Activated B cell treated with CpG ODN at 0.5 μM for 24 hours (primary cell): ENCODE results near the gene XPNPEP1. TPM values are rescaled to one million over a fixed set of nuclear protein-coding genes. Genes with fewer than 3 reads are reported as not detected.
A peak's percentile ranks its signal among the peaks of the same experiment; 100 is the strongest.

Experiments
- ATAC-seq: fragments of 200-7000 bp; cut with Tn5 transposase; one replicate; pipeline ENCODE4 v1.10.0; 2021; ENCODE audit warnings: low read depth, mild to moderate bottlenecking, moderate library complexity
- CTCF ChIA-PET: fragments of 350-600 bp; sonication (Branson Sonifier 250); formaldehyde crosslinking; loops from one replicate; lab custom pipeline; 2021; ENCODE audit warnings: antibody characterized with exemption; lab: Charles Lee
- POLR2A ChIA-PET: fragments of 350-600 bp; sonication (Branson Sonifier 250); formaldehyde crosslinking; loops from one replicate; lab custom pipeline; 2021; ENCODE audit warnings: antibody characterized with exemption; lab: Charles Lee
- DNase-seq: peaks from one replicate; pipeline ENCODE4 v3.0.0; 2022
- H3K27ac Mint-ChIP-seq: one replicate; pipeline ENCODE4 v1.8.0; 2020; ENCODE audit warnings: mixed read lengths
- H3K27me3 Mint-ChIP-seq: one replicate; pipeline ENCODE4 v1.8.0; 2021; ENCODE audit warnings: mixed read lengths
- H3K36me3 Mint-ChIP-seq: one replicate; pipeline ENCODE4 v1.8.0; 2021; ENCODE audit warnings: low read depth, mixed read lengths
- H3K4me1 Mint-ChIP-seq: one replicate; pipeline ENCODE4 v1.8.0; 2021; ENCODE audit warnings: mixed read lengths
- H3K4me3 Mint-ChIP-seq: one replicate; pipeline ENCODE4 v1.8.0; 2020; ENCODE audit warnings: mild to moderate bottlenecking, mixed read lengths
- H3K9me3 Mint-ChIP-seq: one replicate; pipeline ENCODE4 v1.8.0; 2020; ENCODE audit warnings: mixed read lengths
- intact Hi-C: fragments of 100-400 bp; cut with micrococcal nuclease; formaldehyde crosslinking; loops from one replicate; pipeline ENCODE4 v1.15.1; 2024
- total RNA-seq: library from RNA; stranded (reverse); gene quantifications from 2 replicates; pipeline ENCODE4 v1.2.3, GENCODE V29; 2022
- TF ChIP-seq, protein P1 (sequence below): fragments of 200-600 bp; IDR thresholded peaks from one replicate; pipeline ENCODE4 v1.8.0; 2022; ENCODE audit warnings: antibody characterized with exemption, mild to moderate bottlenecking

Gene XPNPEP1
- total RNA-seq, 1 donor from 2014 or later, result 70.6 TPM

DNA sequence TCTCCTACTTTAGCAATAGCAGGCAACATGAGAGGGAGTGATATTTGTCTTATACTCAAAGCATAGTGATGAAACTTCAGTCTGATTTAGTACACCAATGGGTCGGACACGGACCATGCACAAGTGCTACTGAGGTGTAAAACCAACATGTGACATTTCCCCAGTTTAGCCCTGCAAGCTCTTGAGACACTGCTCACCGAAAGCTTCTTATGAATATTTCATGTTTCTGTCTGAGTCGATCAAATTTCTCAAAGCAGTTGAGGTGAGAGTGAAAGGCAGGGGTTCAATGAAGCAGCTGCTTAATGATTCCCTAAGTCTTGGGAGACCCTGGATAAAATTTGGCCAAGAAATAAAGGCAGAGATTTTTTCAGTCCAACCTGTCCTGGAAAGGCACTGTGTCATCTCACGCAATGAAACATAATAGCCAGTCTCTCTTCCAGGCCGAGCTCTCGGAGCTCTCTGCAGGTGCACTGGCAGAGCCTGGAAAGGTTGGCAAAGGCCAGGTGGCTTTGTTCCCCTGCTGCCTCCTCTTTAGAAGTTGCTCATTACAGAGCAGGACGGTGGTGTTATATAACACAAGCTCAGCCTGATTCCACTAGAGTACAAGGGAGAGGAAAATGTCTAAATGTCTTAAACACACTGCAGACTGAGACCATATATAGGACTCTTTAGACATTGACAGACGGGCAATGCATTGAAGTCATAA, 33.9 kb upstream of the XPNPEP1 start:
- Mint-ChIP-seq H3K36me3 (no peaks in the 10 kb centered on the region), H3K27me3 (no peaks in the 10 kb centered on the region), H3K4me1 (peaks cover 15% of the 10 kb centered on the region), H3K9me3 (no peaks in the 10 kb centered on the region), H3K27ac (peak overlapping the region; percentile 41), H3K4me3 (peak overlapping the region; percentile 22)
- intact Hi-C loops, result loop anchor here (2.0 kb wide), 2 partner anchors 34 to 50 kb away; partner anchors contain the start of genes ADD3 and XPNPEP1
- CTCF ChIA-PET, result interaction anchor here (0.9 to 2.1 kb wide), 7 partner anchors 20 to 326 kb away, joined by 3 to 13 read pairs (median 5); partner anchors contain the start of gene ADD3
- no peak for DNase-seq
- ATAC-seq, result peak; percentile 88
- POLR2A ChIA-PET, result interaction anchor here (0.8 to 1.3 kb wide), 3 partner anchors 50 to 58 kb away, joined by 3 to 7 read pairs (median 5); partner anchors contain the start of gene ADD3
- TF ChIP-seq, protein P1, sequence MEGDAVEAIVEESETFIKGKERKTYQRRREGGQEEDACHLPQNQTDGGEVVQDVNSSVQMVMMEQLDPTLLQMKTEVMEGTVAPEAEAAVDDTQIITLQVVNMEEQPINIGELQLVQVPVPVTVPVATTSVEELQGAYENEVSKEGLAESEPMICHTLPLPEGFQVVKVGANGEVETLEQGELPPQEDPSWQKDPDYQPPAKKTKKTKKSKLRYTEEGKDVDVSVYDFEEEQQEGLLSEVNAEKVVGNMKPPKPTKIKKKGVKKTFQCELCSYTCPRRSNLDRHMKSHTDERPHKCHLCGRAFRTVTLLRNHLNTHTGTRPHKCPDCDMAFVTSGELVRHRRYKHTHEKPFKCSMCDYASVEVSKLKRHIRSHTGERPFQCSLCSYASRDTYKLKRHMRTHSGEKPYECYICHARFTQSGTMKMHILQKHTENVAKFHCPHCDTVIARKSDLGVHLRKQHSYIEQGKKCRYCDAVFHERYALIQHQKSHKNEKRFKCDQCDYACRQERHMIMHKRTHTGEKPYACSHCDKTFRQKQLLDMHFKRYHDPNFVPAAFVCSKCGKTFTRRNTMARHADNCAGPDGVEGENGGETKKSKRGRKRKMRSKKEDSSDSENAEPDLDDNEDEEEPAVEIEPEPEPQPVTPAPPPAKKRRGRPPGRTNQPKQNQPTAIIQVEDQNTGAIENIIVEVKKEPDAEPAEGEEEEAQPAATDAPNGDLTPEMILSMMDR, result no peak

DNA sequence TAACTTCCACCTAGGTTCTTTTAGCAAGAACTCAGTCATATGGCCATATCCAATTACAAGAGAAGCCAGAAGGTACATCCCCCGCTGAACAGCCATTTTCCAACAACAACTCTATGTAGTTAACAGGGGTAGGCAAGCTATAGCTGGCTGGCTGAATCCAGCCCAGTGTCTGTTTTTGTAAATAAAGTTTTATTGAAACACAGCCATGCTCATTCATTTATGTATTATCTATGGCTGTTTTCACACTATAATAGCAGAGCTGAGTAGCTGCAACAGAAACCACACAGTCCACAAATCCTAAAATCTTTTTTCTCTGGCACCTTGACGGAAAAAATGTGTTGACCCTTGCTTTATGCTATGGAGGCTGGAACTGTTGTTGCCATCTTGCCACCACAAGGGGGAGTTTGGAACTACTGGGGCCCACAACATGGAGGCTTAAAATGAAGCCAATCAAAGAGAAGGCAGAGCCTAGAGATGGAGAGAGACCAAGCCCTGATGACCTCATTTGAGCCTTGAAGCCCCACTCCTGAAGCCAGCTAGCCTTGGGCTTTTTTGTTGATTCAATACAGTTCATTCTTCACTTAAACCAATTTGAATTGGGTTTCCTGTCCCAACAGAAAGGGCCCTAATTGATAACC, 33.3 kb upstream of the XPNPEP1 start:
- ChIA-PET POLR2A (interaction anchor here (0.8 to 1.3 kb wide), 3 partner anchors 51 to 58 kb away, joined by 3 to 7 read pairs (median 5); partner anchors contain the start of gene ADD3), CTCF (interaction anchor here (0.9 to 2.1 kb wide), 7 partner anchors 21 to 326 kb away, joined by 3 to 13 read pairs (median 5); partner anchors contain the start of gene ADD3)
- H3K27me3 Mint-ChIP-seq, result no peaks in the 10 kb centered on the region
- DNase-seq (no peak), ATAC-seq (peak; percentile 79)
- TF ChIP-seq, protein P1, result peak; percentile 50
- peak overlapping the region; percentile 22 for H3K4me3 Mint-ChIP-seq
- no peaks in the 10 kb centered on the region for H3K36me3 Mint-ChIP-seq
- intact Hi-C loops, result loop anchor here (1.0 to 2.0 kb wide), 3 partner anchors 34 to 72 kb away; partner anchors contain the start of genes ADD3 and XPNPEP1
- H3K9me3 Mint-ChIP-seq, result no peaks in the 10 kb centered on the region
- H3K27ac Mint-ChIP-seq, result peak overlapping the region; percentile 13
- H3K4me1 Mint-ChIP-seq, result peaks cover 15% of the 10 kb centered on the region

DNA sequence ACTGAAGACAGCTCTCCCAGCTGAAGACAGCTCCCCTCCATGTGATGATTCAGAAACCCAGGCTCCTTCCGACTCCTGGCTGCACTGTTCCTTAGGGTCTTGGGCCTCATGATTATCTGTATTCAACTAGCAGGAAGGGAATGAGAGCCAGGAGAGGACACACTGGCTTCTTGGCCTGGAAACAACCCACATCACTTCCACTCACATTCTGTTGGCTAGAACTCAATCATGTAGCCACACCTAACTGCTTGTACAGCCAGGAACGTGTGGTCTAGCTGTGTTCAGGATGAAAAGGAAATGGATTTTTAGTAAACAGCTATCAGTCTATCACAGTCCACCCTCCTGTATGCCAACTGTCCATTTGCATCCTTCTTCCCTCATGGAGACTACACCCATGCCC, 30.5 kb upstream of the XPNPEP1 start:
- DNase-seq, result no peak
- H3K9me3 Mint-ChIP-seq, result no peaks in the 10 kb centered on the region
- TF ChIP-seq, protein P1, result no peak
- H3K27me3 Mint-ChIP-seq, result no peaks in the 10 kb centered on the region
- POLR2A ChIA-PET, result no interaction called here
- intact Hi-C loops, result no loop called here
- H3K27ac Mint-ChIP-seq, result no peak overlapping the region
- CTCF ChIA-PET, result no interaction called here
- H3K36me3 Mint-ChIP-seq, result no peaks in the 10 kb centered on the region
- peaks cover 15% of the 10 kb centered on the region for H3K4me1 Mint-ChIP-seq
- H3K4me3 Mint-ChIP-seq, result no peak overlapping the region
- ATAC-seq, result no peak

DNA sequence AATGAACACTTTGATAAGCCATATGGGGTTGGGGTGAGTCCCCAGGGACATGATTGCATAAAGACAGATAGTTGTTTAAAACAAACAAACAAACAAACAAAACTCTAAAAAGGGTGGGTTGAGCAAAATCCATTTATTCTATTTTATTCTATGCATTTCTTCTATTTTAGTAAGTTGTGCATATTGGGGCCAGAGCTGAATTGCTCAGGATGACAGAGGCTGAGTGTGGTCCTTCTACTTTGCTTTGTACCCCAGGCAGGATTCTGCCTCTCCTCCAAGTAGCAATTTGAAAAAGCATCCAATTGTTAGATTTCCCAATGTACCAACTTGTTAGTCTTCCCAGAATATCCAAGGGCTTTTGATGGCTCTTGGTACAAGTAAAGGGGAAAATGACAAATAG, 29.2 kb upstream of the XPNPEP1 start:
- DNase-seq (no peak), ATAC-seq (no peak)
- ChIA-PET POLR2A (no interaction called here), CTCF (no interaction called here)
- Mint-ChIP-seq H3K27ac (no peak overlapping the region), H3K4me3 (no peak overlapping the region), H3K4me1 (peaks cover 12% of the 10 kb centered on the region), H3K27me3 (no peaks in the 10 kb centered on the region), H3K9me3 (no peaks in the 10 kb centered on the region), H3K36me3 (no peaks in the 10 kb centered on the region)
- intact Hi-C loops, result no loop called here
- TF ChIP-seq, protein P1, result no peak
